ENCODE results near the gene SPAG16. TPM values are rescaled to one million over a fixed set of nuclear protein-coding genes. Genes with fewer than 3 reads are reported as not detected.

The SPAG16 gene
- total RNA-seq, 4 donors from 2014 or later = 1.2 to 30.8 (median 16.2) TPM

GRCh38 chr2:214286011-214286410 is 1001.7 kb downstream of the SPAG16 start:
- no peak overlapping the region for H3K4me3 ChIP-seq
- in situ Hi-C loops (cut with MboI; ENCODE audit: low pct_ligation_motif_present in 1 of 4, low pct_unique_long_range_greater_than_20kb in 1 of 4, low sequenced_read_pairs in 3 of 4) (no loop called here), intact Hi-C loops (cut with DNase I; ENCODE audit: low total_unique reads) (no loop called here)
- no peaks in the 10 kb centered on the region for H3K9me3 ChIP-seq
- H3K27ac ChIP-seq = no peak overlapping the region
- no peak for DNase-seq
- H3K36me3 ChIP-seq = no peaks in the 10 kb centered on the region
- no peak for TF ChIP-seq CTCF (IDR thresholded peaks at IDR 0.05)
- TF ChIP-seq POLR2AphosphoS5 (IDR thresholded peaks at IDR 0.05) = no peak
- TF ChIP-seq POLR2A (IDR thresholded peaks at IDR 0.05) = no peak
- TF ChIP-seq EP300 (IDR thresholded peaks at IDR 0.05; ENCODE audit: low read depth) = no peak
- WGBS, 2 donors (ENCODE audit: low coverage in 1 of 2) = 46 to 50% methylated on average over 3 of the region's 3 CpGs
- H3K27me3 ChIP-seq = no peaks in the 10 kb centered on the region
- H3K4me1 ChIP-seq = no peaks in the 10 kb centered on the region

GRCh38 chr2:214293593-214293992 is 1009.3 kb downstream of the SPAG16 start:
- Histone ChIP-seq H3K27ac (no peak overlapping the region), H3K4me3 (no peak overlapping the region), H3K9me3 (peaks cover 7% of the 10 kb centered on the region in 2 donors), H3K27me3 (no peaks in the 10 kb centered on the region), H3K4me1 (no peaks in the 10 kb centered on the region), H3K36me3 (no peaks in the 10 kb centered on the region)
- TF ChIP-seq POLR2A (IDR thresholded peaks at IDR 0.05) = no peak
- TF ChIP-seq EP300 (IDR thresholded peaks at IDR 0.05; ENCODE audit: low read depth) = no peak
- no peak for TF ChIP-seq CTCF (IDR thresholded peaks at IDR 0.05)
- TF ChIP-seq POLR2AphosphoS5 (IDR thresholded peaks at IDR 0.05) = no peak
- DNase-seq = no peak
- in situ Hi-C loops (cut with MboI; ENCODE audit: low pct_ligation_motif_present in 1 of 4, low pct_unique_long_range_greater_than_20kb in 1 of 4, low sequenced_read_pairs in 3 of 4) (no loop called here), intact Hi-C loops (cut with DNase I; ENCODE audit: low total_unique reads) (no loop called here)

- H3K36me3 ChIP-seq = no peaks in the 10 kb centered on the region
- TF ChIP-seq EP300 (IDR thresholded peaks at IDR 0.05; ENCODE audit: low read depth) = no peak
- TF ChIP-seq POLR2A (IDR thresholded peaks at IDR 0.05) = no peak
- no peak for TF ChIP-seq CTCF (IDR thresholded peaks at IDR 0.05)
- H3K4me3 ChIP-seq = no peak overlapping the region
- intact Hi-C loops (cut with DNase I; ENCODE audit: low total_unique reads) (no loop called here), in situ Hi-C loops (cut with MboI; ENCODE audit: low pct_ligation_motif_present in 1 of 4, low pct_unique_long_range_greater_than_20kb in 1 of 4, low sequenced_read_pairs in 3 of 4) (no loop called here)
- peaks cover 7% of the 10 kb centered on the region in 2 donors for H3K9me3 ChIP-seq
- no peaks in the 10 kb centered on the region for H3K27me3 ChIP-seq
- DNase-seq = no peak
- no peak overlapping the region for H3K27ac ChIP-seq
- H3K4me1 ChIP-seq = no peaks in the 10 kb centered on the region
Observed at GRCh38 chr2:214294426-214294825, 1010.2 kb downstream of the SPAG16 start.

- no peak overlapping the region for H3K27ac ChIP-seq
- in situ Hi-C loops (cut with MboI; ENCODE audit: low pct_ligation_motif_present in 1 of 4, low pct_unique_long_range_greater_than_20kb in 1 of 4, low sequenced_read_pairs in 3 of 4) = no loop called here
Observed at GRCh38 chr2:214297423-214297822, 1013.2 kb downstream of the SPAG16 start.

More at GRCh38 chr2:214297423-214297822, 1013.2 kb downstream of the SPAG16 start:
- no peak for DNase-seq
- H3K9me3 ChIP-seq = peaks cover 5 to 6% of the 10 kb centered on the region in 2 donors
- H3K4me1 ChIP-seq = no peaks in the 10 kb centered on the region
- H3K4me3 ChIP-seq = no peak overlapping the region
- intact Hi-C loops (cut with DNase I; ENCODE audit: low total_unique reads) = no loop called here
- no peaks in the 10 kb centered on the region for H3K36me3 ChIP-seq
- no peak for TF ChIP-seq CTCF (IDR thresholded peaks at IDR 0.05)
- no peak for TF ChIP-seq POLR2A (IDR thresholded peaks at IDR 0.05)
- TF ChIP-seq POLR2AphosphoS5 (IDR thresholded peaks at IDR 0.05) = no peak
- no peak for TF ChIP-seq EP300 (IDR thresholded peaks at IDR 0.05; ENCODE audit: low read depth)
- 58 to 78% methylated on average over 2 of the region's 2 CpGs for whole genome bisulfite sequencing, 2 donors (ENCODE audit: low coverage in 1 of 2)
- H3K27me3 ChIP-seq = no peaks in the 10 kb centered on the region

All from transverse colon (tissue), 4 donors.